H9 (cell line): ENCODE results near the gene SNX21. TPM values are rescaled to one million over a fixed set of nuclear protein-coding genes. Genes with fewer than 3 reads are reported as not detected.

Experiments used
- DNase-seq: peaks from one replicate; pipeline ENCODE4 v3.0.0-alpha.2; 2017
- H2AFZ ChIP-seq: one replicate; pipeline ENCODE4 v1.6.1; 2013; ENCODE audit warnings: mild to moderate bottlenecking, low read length, control low read depth, moderate library complexity
- H2AK5ac ChIP-seq: 2 replicates; pipeline ENCODE4 v1.6.1; 2013; ENCODE audit warnings: low read length, control low read depth, mixed read lengths; ENCODE audit not compliant: insufficient read length
- H2BK120ac ChIP-seq: one replicate; pipeline ENCODE4 v1.6.1; 2013; ENCODE audit warnings: low read depth, mild to moderate bottlenecking, low read length, control low read depth, inconsistent platforms; ENCODE audit not compliant: poor library complexity, severe bottlenecking
- H2BK12ac ChIP-seq: 2 replicates; pipeline ENCODE4 v1.6.1; 2013; ENCODE audit warnings: low read length, control low read depth, mixed read lengths, low read depth; ENCODE audit not compliant: insufficient read length
- H2BK15ac ChIP-seq: 2 replicates; pipeline ENCODE4 v1.6.1; 2013; ENCODE audit warnings: low read depth, low read length, control low read depth
- H2BK20ac ChIP-seq: one replicate; pipeline ENCODE4 v1.6.1; 2013; ENCODE audit warnings: low read depth, mild to moderate bottlenecking, low read length, control low read depth, inconsistent platforms; ENCODE audit not compliant: poor library complexity, severe bottlenecking
- H2BK5ac ChIP-seq: 2 replicates; pipeline ENCODE4 v1.6.1; 2013; ENCODE audit warnings: low read length, control low read depth, mixed read lengths; ENCODE audit not compliant: insufficient read length
- H3K14ac ChIP-seq: 2 replicates; pipeline ENCODE4 v1.6.1; 2013; ENCODE audit warnings: low read length, control low read depth; ENCODE audit not compliant: insufficient read depth
- H3K18ac ChIP-seq: 2 replicates; pipeline ENCODE4 v1.6.1; 2013; ENCODE audit warnings: low read depth, mild to moderate bottlenecking, mixed read lengths, low read length, control low read depth; ENCODE audit not compliant: insufficient read length
- H3K23ac ChIP-seq: 2 replicates; pipeline ENCODE4 v1.6.1; 2013; ENCODE audit warnings: low read length, control low read depth, mixed read lengths, low read depth; ENCODE audit not compliant: insufficient read length
- H3K23me2 ChIP-seq: 2 replicates; pipeline ENCODE4 v1.6.1; 2013; ENCODE audit warnings: low read depth, mild to moderate bottlenecking, mixed read lengths, low read length, control low read depth; ENCODE audit not compliant: insufficient read length, poor library complexity, severe bottlenecking
- H3K27ac ChIP-seq: 2 replicates; pipeline ENCODE4 v1.5.1; 2013; ENCODE audit warnings: low read length, control low read depth, mixed read lengths, low read depth; ENCODE audit not compliant: insufficient read length
- H3K27me3 ChIP-seq: 2 replicates; pipeline ENCODE4 v1.6.1; 2013; ENCODE audit warnings: low read length, control low read depth, inconsistent platforms; ENCODE audit not compliant: insufficient read depth
- H3K4ac ChIP-seq: 2 replicates; pipeline ENCODE4 v1.6.1; 2013; ENCODE audit warnings: low read depth, mild to moderate bottlenecking, control low read depth, inconsistent platforms, low read length, moderate library complexity
- H3K4me1 ChIP-seq: 2 replicates; pipeline ENCODE4 v1.6.1; 2013; ENCODE audit warnings: low read length, control low read depth, inconsistent platforms; ENCODE audit not compliant: insufficient read depth
- H3K4me2 ChIP-seq: 2 replicates; pipeline ENCODE4 v1.6.1; 2013; ENCODE audit warnings: low read length, control low read depth, mixed read lengths; ENCODE audit not compliant: insufficient read length, insufficient read depth
- H3K56ac ChIP-seq: 2 replicates; pipeline ENCODE4 v1.6.1; 2013; ENCODE audit warnings: low read depth, mild to moderate bottlenecking, mixed read lengths, low read length, control low read depth; ENCODE audit not compliant: insufficient read length
- H3K79me1 ChIP-seq: 2 replicates; pipeline ENCODE4 v1.6.1; 2013; ENCODE audit warnings: low read depth, mild to moderate bottlenecking, moderate library complexity, low read length, control low read depth, inconsistent platforms; ENCODE audit not compliant: insufficient read depth, poor library complexity, severe bottlenecking
- H3K79me2 ChIP-seq: 2 replicates; pipeline ENCODE4 v1.6.1; 2013; ENCODE audit warnings: low read length, control low read depth, inconsistent platforms; ENCODE audit not compliant: insufficient read depth
- H3K9ac ChIP-seq: 2 replicates; pipeline ENCODE4 v1.6.1; 2013; ENCODE audit warnings: low read length, control low read depth, mixed read lengths; ENCODE audit not compliant: insufficient read length; ENCODE audit errors: extremely low read depth
- H3K9me3 ChIP-seq: one replicate; pipeline ENCODE4 v1.6.1; 2013; ENCODE audit warnings: low read depth, low read length, inconsistent platforms; ENCODE audit not compliant: control insufficient read depth
- H3T11ph ChIP-seq: one replicate; pipeline ENCODE4 v1.6.1; 2013; ENCODE audit warnings: mild to moderate bottlenecking, low read length, control low read depth, inconsistent platforms
- H4K20me1 ChIP-seq: one replicate; pipeline ENCODE4 v1.6.1; 2013; ENCODE audit not compliant: control insufficient read depth, insufficient read length, insufficient read depth
- H4K5ac ChIP-seq: 2 replicates; pipeline ENCODE4 v1.6.1; 2013; ENCODE audit warnings: low read depth, mild to moderate bottlenecking, mixed read lengths, low read length, control low read depth; ENCODE audit not compliant: insufficient read length
- H4K8ac ChIP-seq: replicated peaks from 2 replicates; pipeline ENCODE4 v1.6.1; 2013; ENCODE audit warnings: low read length, control low read depth, mixed read lengths, low read depth; ENCODE audit not compliant: insufficient read length
- H4K91ac ChIP-seq: 2 replicates; pipeline ENCODE4 v1.6.1; 2013; ENCODE audit warnings: low read depth, mild to moderate bottlenecking, moderate library complexity, mixed read lengths, low read length, control low read depth; ENCODE audit not compliant: insufficient read length
- H3K27ac Mint-ChIP-seq, 3 experiments: 2 replicates in 2 of 3; 3 replicates in 1 of 3; pipeline ENCODE4 v1.8.0; 2020 to 2021; ENCODE audit warnings: mixed read lengths in 3 of 3, mild to moderate bottlenecking in 1 of 3, moderate library complexity in 1 of 3
- H3K27me3 Mint-ChIP-seq: 2 replicates; pipeline ENCODE4 v1.8.0; 2021; ENCODE audit warnings: low read depth, mild to moderate bottlenecking, moderate library complexity, mixed read lengths
- H3K36me3 Mint-ChIP-seq, 3 experiments: 2 replicates in 2 of 3; 3 replicates in 1 of 3; pipeline ENCODE4 v1.8.0; 2020 to 2021; ENCODE audit warnings: low read depth in 3 of 3, mixed read lengths in 3 of 3; ENCODE audit not compliant: insufficient read depth in 1 of 3
- H3K4me1 Mint-ChIP-seq, 2 experiments: 2 replicates each; pipeline ENCODE4 v1.8.0; 2020; ENCODE audit warnings: mixed read lengths in 2 of 2
- H3K4me3 Mint-ChIP-seq, 2 experiments: 2 replicates in 1 of 2; 3 replicates in 1 of 2; pipeline ENCODE4 v1.8.0; 2020 to 2021; ENCODE audit warnings: mild to moderate bottlenecking in 2 of 2, mixed read lengths in 2 of 2, moderate library complexity in 1 of 2
- H3K9me3 Mint-ChIP-seq, 2 experiments: 2 replicates in 1 of 2; 3 replicates in 1 of 2; pipeline ENCODE4 v1.8.0; 2020; ENCODE audit warnings: mild to moderate bottlenecking in 2 of 2, mixed read lengths in 2 of 2, moderate library complexity in 1 of 2
- CTCF ChIP-seq: fragments of 200-600 bp; sonication (generic); conservative IDR thresholded peaks from 3 replicates; pipeline ENCODE4 v1.8.0; 2021; ENCODE audit warnings: antibody characterized with exemption, mild to moderate bottlenecking
- WGBS: extraction: QIAGEN DNeasy Blood & Tissue Kit; methylation state at CpG from one replicate; pipeline ENCODE4 v1.1.7; 2013; ENCODE audit warnings: missing lambda C conversion rate, low lambda C conversion rate, mixed read lengths; ENCODE audit not compliant: insufficient read length; ENCODE audit errors: extremely low coverage; 5-methylcytosine and 5-hydroxymethylcytosine counted together
- total RNA-seq: library from RNA; stranded (reverse); gene quantifications from 2 replicates; pipeline ENCODE4 v1.2.1, GENCODE V29; 2021

The SNX21 gene
- total RNA-seq, 1 experiment from 2014 or later, result 20.5 TPM

- Histone ChIP-seq H2BK120ac (no peak overlapping the region), H3K9me3 (no peaks in the 10 kb centered on the region), H2BK15ac (no peak overlapping the region), H3K14ac (no peak overlapping the region), H2BK20ac (no peak overlapping the region), H3K4ac (no peak overlapping the region), H3K9ac (no peak overlapping the region), H3K56ac (no peak overlapping the region), H4K20me1 (no peaks in the 10 kb centered on the region), H3K79me2 (peaks cover 10% of the 10 kb centered on the region; the same call in 1 of the 2 replicates), H3T11ph (no peak overlapping the region), H3K4me1 (no peaks in the 10 kb centered on the region), H2BK5ac (no peak overlapping the region), H3K27me3 (no peaks in the 10 kb centered on the region), H3K4me2 (no peak overlapping the region), H2AK5ac (no peak overlapping the region), H3K79me1 (peaks cover 3% of the 10 kb centered on the region), H4K5ac (no peak overlapping the region), H3K23me2 (peaks cover 7% of the 10 kb centered on the region), H4K91ac (no peak overlapping the region), H4K8ac (no peak overlapping the region), H3K23ac (no peak overlapping the region), H2BK12ac (no peak overlapping the region), H2AFZ (no peak overlapping the region), H3K18ac (no peak overlapping the region), H3K27ac (no peak overlapping the region)
- Mint-ChIP-seq H3K4me3 (peak overlapping the region; percentile 17 to 51; a peak in 3 of 5 replicates), H3K27me3 (no peaks in the 10 kb centered on the region), H3K36me3 (peaks cover 42 to 65% (median 60%) of the 10 kb centered on the region in 3 experiments), H3K4me1 (peaks cover 16 to 19% of the 10 kb centered on the region in 2 experiments), H3K27ac (0 out of 7 replicates have a peak overlapping the region, but pooled peaks of 1 of the 3 experiments have one; percentile 70), H3K9me3 (peaks cover 0 to 3% of the 10 kb centered on the region in 2 experiments; a peak in 2 of 5 replicates)
- WGBS, result no CpG with 5 or more reads among the region's 3 CpGs
- DNase-seq, result no peak
- TF ChIP-seq CTCF, result no peak
These were observed 19.3 kb upstream of the SNX21 start for GRCh38 chr20:45814314-45814713.
